H9 (cell line): Measurements from ENCODE around the gene PGBD4. TPM values are rescaled to one million over a fixed set of nuclear protein-coding genes. Genes with fewer than 3 reads are reported as not detected.

Source experiments
- DNase-seq: peaks from one replicate; pipeline ENCODE4 v3.0.0-alpha.2; 2017
- H2AFZ ChIP-seq: one replicate; pipeline ENCODE4 v1.6.1; 2013; ENCODE audit warnings: mild to moderate bottlenecking, low read length, control low read depth, moderate library complexity
- H2AK5ac ChIP-seq: 2 replicates; pipeline ENCODE4 v1.6.1; 2013; ENCODE audit warnings: low read length, control low read depth, mixed read lengths; ENCODE audit not compliant: insufficient read length
- H2BK120ac ChIP-seq: one replicate; pipeline ENCODE4 v1.6.1; 2013; ENCODE audit warnings: low read depth, mild to moderate bottlenecking, low read length, control low read depth, inconsistent platforms; ENCODE audit not compliant: poor library complexity, severe bottlenecking
- H2BK12ac ChIP-seq: 2 replicates; pipeline ENCODE4 v1.6.1; 2013; ENCODE audit warnings: low read length, control low read depth, mixed read lengths, low read depth; ENCODE audit not compliant: insufficient read length
- H2BK15ac ChIP-seq: 2 replicates; pipeline ENCODE4 v1.6.1; 2013; ENCODE audit warnings: low read depth, low read length, control low read depth
- H2BK20ac ChIP-seq: one replicate; pipeline ENCODE4 v1.6.1; 2013; ENCODE audit warnings: low read depth, mild to moderate bottlenecking, low read length, control low read depth, inconsistent platforms; ENCODE audit not compliant: poor library complexity, severe bottlenecking
- H2BK5ac ChIP-seq: 2 replicates; pipeline ENCODE4 v1.6.1; 2013; ENCODE audit warnings: low read length, control low read depth, mixed read lengths; ENCODE audit not compliant: insufficient read length
- H3K14ac ChIP-seq: 2 replicates; pipeline ENCODE4 v1.6.1; 2013; ENCODE audit warnings: low read length, control low read depth; ENCODE audit not compliant: insufficient read depth
- H3K18ac ChIP-seq: 2 replicates; pipeline ENCODE4 v1.6.1; 2013; ENCODE audit warnings: low read depth, mild to moderate bottlenecking, mixed read lengths, low read length, control low read depth; ENCODE audit not compliant: insufficient read length
- H3K23ac ChIP-seq: 2 replicates; pipeline ENCODE4 v1.6.1; 2013; ENCODE audit warnings: low read length, control low read depth, mixed read lengths, low read depth; ENCODE audit not compliant: insufficient read length
- H3K23me2 ChIP-seq: 2 replicates; pipeline ENCODE4 v1.6.1; 2013; ENCODE audit warnings: low read depth, mild to moderate bottlenecking, mixed read lengths, low read length, control low read depth; ENCODE audit not compliant: insufficient read length, poor library complexity, severe bottlenecking
- H3K27ac ChIP-seq: 2 replicates; pipeline ENCODE4 v1.5.1; 2013; ENCODE audit warnings: low read length, control low read depth, mixed read lengths, low read depth; ENCODE audit not compliant: insufficient read length
- H3K27me3 ChIP-seq: 2 replicates; pipeline ENCODE4 v1.6.1; 2013; ENCODE audit warnings: low read length, control low read depth, inconsistent platforms; ENCODE audit not compliant: insufficient read depth
- H3K4ac ChIP-seq: 2 replicates; pipeline ENCODE4 v1.6.1; 2013; ENCODE audit warnings: low read depth, mild to moderate bottlenecking, control low read depth, inconsistent platforms, low read length, moderate library complexity
- H3K4me1 ChIP-seq: 2 replicates; pipeline ENCODE4 v1.6.1; 2013; ENCODE audit warnings: low read length, control low read depth, inconsistent platforms; ENCODE audit not compliant: insufficient read depth
- H3K4me2 ChIP-seq: 2 replicates; pipeline ENCODE4 v1.6.1; 2013; ENCODE audit warnings: low read length, control low read depth, mixed read lengths; ENCODE audit not compliant: insufficient read length, insufficient read depth
- H3K56ac ChIP-seq: 2 replicates; pipeline ENCODE4 v1.6.1; 2013; ENCODE audit warnings: low read depth, mild to moderate bottlenecking, mixed read lengths, low read length, control low read depth; ENCODE audit not compliant: insufficient read length
- H3K79me1 ChIP-seq: 2 replicates; pipeline ENCODE4 v1.6.1; 2013; ENCODE audit warnings: low read depth, mild to moderate bottlenecking, moderate library complexity, low read length, control low read depth, inconsistent platforms; ENCODE audit not compliant: insufficient read depth, poor library complexity, severe bottlenecking
- H3K79me2 ChIP-seq: 2 replicates; pipeline ENCODE4 v1.6.1; 2013; ENCODE audit warnings: low read length, control low read depth, inconsistent platforms; ENCODE audit not compliant: insufficient read depth
- H3K9ac ChIP-seq: 2 replicates; pipeline ENCODE4 v1.6.1; 2013; ENCODE audit warnings: low read length, control low read depth, mixed read lengths; ENCODE audit not compliant: insufficient read length; ENCODE audit errors: extremely low read depth
- H3K9me3 ChIP-seq: one replicate; pipeline ENCODE4 v1.6.1; 2013; ENCODE audit warnings: low read depth, low read length, inconsistent platforms; ENCODE audit not compliant: control insufficient read depth
- H3T11ph ChIP-seq: one replicate; pipeline ENCODE4 v1.6.1; 2013; ENCODE audit warnings: mild to moderate bottlenecking, low read length, control low read depth, inconsistent platforms
- H4K20me1 ChIP-seq: one replicate; pipeline ENCODE4 v1.6.1; 2013; ENCODE audit not compliant: control insufficient read depth, insufficient read length, insufficient read depth
- H4K5ac ChIP-seq: 2 replicates; pipeline ENCODE4 v1.6.1; 2013; ENCODE audit warnings: low read depth, mild to moderate bottlenecking, mixed read lengths, low read length, control low read depth; ENCODE audit not compliant: insufficient read length
- H4K8ac ChIP-seq: replicated peaks from 2 replicates; pipeline ENCODE4 v1.6.1; 2013; ENCODE audit warnings: low read length, control low read depth, mixed read lengths, low read depth; ENCODE audit not compliant: insufficient read length
- H4K91ac ChIP-seq: 2 replicates; pipeline ENCODE4 v1.6.1; 2013; ENCODE audit warnings: low read depth, mild to moderate bottlenecking, moderate library complexity, mixed read lengths, low read length, control low read depth; ENCODE audit not compliant: insufficient read length
- H3K27ac Mint-ChIP-seq, 3 experiments: 2 replicates in 2 of 3; 3 replicates in 1 of 3; pipeline ENCODE4 v1.8.0; 2020 to 2021; ENCODE audit warnings: mixed read lengths in 3 of 3, mild to moderate bottlenecking in 1 of 3, moderate library complexity in 1 of 3
- H3K27me3 Mint-ChIP-seq: 2 replicates; pipeline ENCODE4 v1.8.0; 2021; ENCODE audit warnings: low read depth, mild to moderate bottlenecking, moderate library complexity, mixed read lengths
- H3K36me3 Mint-ChIP-seq, 3 experiments: 2 replicates in 2 of 3; 3 replicates in 1 of 3; pipeline ENCODE4 v1.8.0; 2020 to 2021; ENCODE audit warnings: low read depth in 3 of 3, mixed read lengths in 3 of 3; ENCODE audit not compliant: insufficient read depth in 1 of 3
- H3K4me1 Mint-ChIP-seq, 2 experiments: 2 replicates each; pipeline ENCODE4 v1.8.0; 2020; ENCODE audit warnings: mixed read lengths in 2 of 2
- H3K4me3 Mint-ChIP-seq, 2 experiments: 2 replicates in 1 of 2; 3 replicates in 1 of 2; pipeline ENCODE4 v1.8.0; 2020 to 2021; ENCODE audit warnings: mild to moderate bottlenecking in 2 of 2, mixed read lengths in 2 of 2, moderate library complexity in 1 of 2
- H3K9me3 Mint-ChIP-seq, 2 experiments: 2 replicates in 1 of 2; 3 replicates in 1 of 2; pipeline ENCODE4 v1.8.0; 2020; ENCODE audit warnings: mild to moderate bottlenecking in 2 of 2, mixed read lengths in 2 of 2, moderate library complexity in 1 of 2
- CTCF ChIP-seq: fragments of 200-600 bp; sonication (generic); conservative IDR thresholded peaks from 3 replicates; pipeline ENCODE4 v1.8.0; 2021; ENCODE audit warnings: antibody characterized with exemption, mild to moderate bottlenecking
- WGBS: extraction: QIAGEN DNeasy Blood & Tissue Kit; methylation state at CpG from one replicate; pipeline ENCODE4 v1.1.7; 2013; ENCODE audit warnings: missing lambda C conversion rate, low lambda C conversion rate, mixed read lengths; ENCODE audit not compliant: insufficient read length; ENCODE audit errors: extremely low coverage; 5-methylcytosine and 5-hydroxymethylcytosine counted together
- total RNA-seq: library from RNA; stranded (reverse); gene quantifications from 2 replicates; pipeline ENCODE4 v1.2.1, GENCODE V29; 2021

PGBD4 gene
- total RNA-seq, 1 experiment from 2014 or later, result 1.2 TPM

- H3K9me3 ChIP-seq, result no peaks in the 10 kb centered on the region
- no peak overlapping the region for H3K4ac ChIP-seq
- H3K4me2 ChIP-seq, result no peak overlapping the region
- H3K79me2 ChIP-seq, result no peaks in the 10 kb centered on the region
- no peaks in the 10 kb centered on the region for H3K79me1 ChIP-seq
- H3T11ph ChIP-seq, result no peak overlapping the region
- no peak overlapping the region for H3K27ac ChIP-seq
- H2BK120ac ChIP-seq, result no peak overlapping the region
- H2AFZ ChIP-seq, result no peak overlapping the region
- no peak overlapping the region for H3K4me3 Mint-ChIP-seq
- H3K23me2 ChIP-seq, result no peaks in the 10 kb centered on the region
- H4K8ac ChIP-seq, result no peak overlapping the region
- H2BK15ac ChIP-seq, result no peak overlapping the region
- no peak overlapping the region for H2BK5ac ChIP-seq
- no peak overlapping the region for H4K5ac ChIP-seq
- H2AK5ac ChIP-seq, result no peak overlapping the region
- H3K18ac ChIP-seq, result no peak overlapping the region
- no peak for TF ChIP-seq CTCF
- no peaks in the 10 kb centered on the region for H3K4me1 ChIP-seq
- DNase-seq, result no peak
- H3K27ac Mint-ChIP-seq, result no peak overlapping the region
- H3K27me3 Mint-ChIP-seq, result no peaks in the 10 kb centered on the region
- H3K9ac ChIP-seq, result no peak overlapping the region
- H3K4me1 Mint-ChIP-seq, result no peaks in the 10 kb centered on the region
- no peaks in the 10 kb centered on the region for H3K9me3 Mint-ChIP-seq
- H3K23ac ChIP-seq, result no peak overlapping the region
- H3K27me3 ChIP-seq, result no peaks in the 10 kb centered on the region
- H3K14ac ChIP-seq, result no peak overlapping the region
- WGBS, result no CpG with 5 or more reads among the region's 3 CpGs
- no peak overlapping the region for H3K56ac ChIP-seq
- no peaks in the 10 kb centered on the region for H4K20me1 ChIP-seq
- no peak overlapping the region for H2BK20ac ChIP-seq
- H2BK12ac ChIP-seq, result no peak overlapping the region
- no peak overlapping the region for H4K91ac ChIP-seq
- no peaks in the 10 kb centered on the region for H3K36me3 Mint-ChIP-seq
Observed at GRCh38 chr15:34059946-34060345, 41.9 kb upstream of the PGBD4 start.
